Measurements from ENCODE around the gene DIP2A.
A peak's percentile ranks its signal among the peaks of the same experiment; 100 is the strongest.

Gene DIP2A

DNA sequence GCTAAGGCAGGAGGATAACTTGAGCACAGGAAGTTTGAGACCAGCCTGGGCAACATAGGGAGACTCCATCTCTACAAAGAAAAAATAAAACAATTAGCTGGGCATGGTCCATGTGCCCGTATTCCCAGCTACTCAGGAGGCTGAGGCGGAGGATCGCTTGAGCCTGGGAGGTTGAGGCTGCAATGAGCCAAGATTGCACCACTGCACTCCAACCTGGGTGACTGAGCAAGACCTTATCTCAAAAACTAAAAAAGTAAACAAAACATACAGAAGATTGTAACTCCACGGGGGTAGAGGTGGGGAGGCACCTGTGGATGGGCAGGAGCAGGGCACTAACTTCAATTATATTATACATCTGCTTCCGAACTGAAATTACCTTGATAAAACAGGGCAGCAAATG is 141.6 kb downstream of the DIP2A start:
- no peak for DNase-seq

DNA sequence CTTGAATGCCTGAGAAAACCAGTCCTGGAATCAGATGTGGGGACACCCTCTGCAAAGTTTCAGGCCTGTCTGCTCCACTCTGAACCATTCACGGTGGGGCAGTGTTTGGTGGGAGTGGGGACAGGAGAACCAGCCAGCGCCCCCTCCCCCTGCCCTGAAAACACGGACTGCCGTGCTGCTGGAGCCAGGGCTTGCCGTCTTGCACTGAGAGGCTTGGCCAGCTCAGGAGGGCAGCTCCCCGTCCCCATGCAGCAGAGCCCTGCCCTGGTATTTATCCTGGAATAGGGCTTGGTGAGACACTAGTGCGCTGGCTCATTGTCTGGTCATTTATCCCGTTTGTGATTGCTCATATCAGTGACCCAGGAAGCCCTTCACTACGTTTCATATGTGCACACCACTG is 142.3 kb downstream of the DIP2A start:
- DNase-seq, result no peak

DNA sequence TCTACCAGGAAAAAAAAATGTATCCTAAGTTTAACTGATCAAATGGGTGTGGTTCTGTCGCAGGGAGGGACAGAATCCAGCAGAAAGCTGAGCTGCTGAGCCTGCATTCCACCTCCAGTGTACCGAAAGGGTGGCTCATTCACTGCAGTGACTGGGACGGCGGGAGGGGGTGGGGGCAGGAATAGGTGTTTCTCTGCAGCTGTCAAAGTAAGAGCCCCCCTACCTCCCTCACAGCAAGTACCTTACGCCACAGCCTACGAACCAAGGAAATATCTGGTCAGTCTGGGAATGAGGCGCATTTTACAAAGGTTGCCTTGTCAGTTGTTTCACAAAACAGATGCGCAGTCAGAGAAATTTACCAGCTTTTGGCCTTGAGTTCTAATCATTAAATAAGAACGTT is 144.5 kb downstream of the DIP2A start:
- no peak for DNase-seq

DNA sequence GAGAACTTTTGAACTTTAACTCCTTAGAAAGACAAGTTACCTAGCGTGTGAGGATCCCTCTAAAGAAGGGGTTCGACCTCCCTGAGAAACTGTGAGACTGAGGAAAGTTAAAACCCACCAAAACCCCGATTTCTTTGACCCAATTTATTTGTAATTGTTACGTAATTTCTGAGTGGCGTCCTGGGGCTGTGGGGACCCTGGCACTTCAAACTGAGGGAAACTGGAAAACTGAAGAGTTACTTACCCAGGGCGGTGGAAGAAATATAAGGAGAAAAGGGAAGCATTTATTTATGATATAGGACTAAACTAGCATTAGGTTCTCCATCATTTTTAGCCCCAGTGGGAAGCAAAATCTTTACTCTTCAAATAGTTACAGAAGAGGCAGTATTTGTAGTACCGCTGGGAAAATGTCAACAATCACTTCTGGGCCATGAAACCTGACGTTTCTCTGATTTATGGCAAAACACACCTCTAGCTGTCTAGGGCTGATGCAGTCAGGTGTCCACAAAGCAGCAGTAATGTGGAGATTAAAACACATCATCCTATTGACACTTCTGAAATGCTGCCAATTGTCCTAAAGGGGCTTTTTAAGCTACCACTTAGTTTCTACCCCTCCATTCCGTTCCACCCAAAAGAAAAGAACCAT is 145.8 kb downstream of the DIP2A start:
- DNase-seq, result no peak

DNA sequence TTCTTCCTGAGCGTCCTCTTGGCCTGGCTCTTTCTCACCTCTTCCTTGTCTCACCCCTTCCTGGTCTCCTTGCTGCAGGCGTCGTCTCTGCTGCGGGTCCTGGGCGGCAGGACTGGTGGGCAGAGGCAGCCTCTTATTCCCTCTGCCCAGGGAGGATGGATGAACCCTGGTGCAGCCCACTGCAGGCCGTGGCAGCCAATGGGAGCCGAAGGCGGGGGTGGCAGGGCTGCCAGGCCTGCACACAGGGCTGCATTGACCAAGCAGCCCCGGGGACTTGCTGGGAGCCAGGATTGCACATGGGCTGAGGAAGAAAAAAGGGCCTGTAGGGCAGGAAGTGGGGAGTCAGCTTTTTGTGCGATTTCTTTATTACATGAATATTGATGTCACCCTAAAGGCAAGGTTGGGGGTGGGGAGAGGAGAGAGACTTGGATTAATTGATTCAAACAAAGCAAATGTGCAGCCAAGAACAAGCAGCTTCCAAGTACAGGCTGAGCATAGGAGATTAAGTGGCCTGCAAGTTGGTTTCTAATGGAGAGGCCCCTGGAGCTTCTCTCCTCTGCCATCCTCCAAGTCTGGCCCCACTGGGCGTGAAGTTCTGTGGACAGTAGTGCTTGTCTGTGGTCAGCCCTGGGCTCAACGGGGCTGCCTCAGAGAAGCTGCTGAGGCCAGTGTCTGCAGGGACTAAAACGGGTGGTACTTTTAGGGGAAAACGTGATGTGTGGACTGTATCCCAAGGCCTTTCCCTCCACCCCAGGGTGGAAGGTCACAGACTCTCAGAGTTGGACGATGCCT is 146.5 kb downstream of the DIP2A start, which contains the start of gene S100B:
TSS of gene S100B (minus strand) at position 108 of the 792 bp plus-strand sequence. CDS start 2,667 bp downstream, outside the sequence.
- DNase-seq, result no peak

DNA sequence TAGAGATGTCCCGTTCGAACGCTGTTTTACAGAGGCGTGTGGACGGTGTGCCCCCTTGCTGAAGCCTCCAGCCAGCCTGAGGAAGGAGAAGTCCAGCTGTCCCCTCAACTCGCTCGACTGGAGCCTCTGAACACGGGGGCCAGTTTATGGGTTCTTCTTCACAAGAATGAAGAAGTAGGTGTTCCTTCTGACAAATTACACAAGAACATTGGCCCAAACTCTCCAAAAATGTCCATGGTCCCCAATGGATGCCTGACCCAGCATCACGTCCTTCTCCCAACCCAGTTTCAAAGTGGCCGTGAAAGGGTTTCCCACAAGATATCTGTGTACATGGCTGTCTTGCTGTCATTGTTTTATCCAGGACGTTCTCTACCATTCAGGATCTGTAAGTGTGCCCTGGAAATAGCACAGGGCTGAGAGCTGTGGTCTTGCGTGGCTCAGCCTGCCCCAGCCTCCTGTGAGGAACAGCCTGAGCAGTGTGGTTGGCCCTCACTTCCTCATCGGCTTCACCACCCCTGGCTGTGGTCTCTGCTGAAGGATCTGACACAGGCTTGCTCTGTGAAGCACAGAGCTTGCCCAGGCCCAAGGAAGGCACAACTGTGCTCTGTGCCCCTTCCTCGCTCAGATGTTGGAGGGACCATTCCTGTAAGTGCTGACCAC is 147.2 kb downstream of the DIP2A start:
- no peak for DNase-seq

DNA sequence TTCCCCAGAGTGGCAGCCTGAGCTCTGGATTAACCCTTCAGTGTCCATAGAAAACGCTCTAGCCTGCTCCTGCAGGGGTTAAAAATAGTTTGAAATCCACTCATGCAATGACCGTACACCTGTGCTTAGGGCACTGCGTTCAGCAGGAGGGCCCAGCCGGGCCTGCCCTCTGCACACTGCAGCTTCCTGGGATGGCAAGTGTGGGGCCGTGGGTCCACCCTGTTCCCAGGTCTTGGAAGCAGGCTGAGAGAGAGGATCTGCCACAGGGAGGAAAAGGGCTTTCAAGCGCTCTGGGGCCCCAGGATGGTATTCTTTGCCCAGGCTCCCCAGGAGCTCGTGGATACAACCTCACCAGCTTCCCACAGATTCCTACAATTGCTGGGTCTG is 147.7 kb downstream of the DIP2A start:
- no peak for DNase-seq

DNA sequence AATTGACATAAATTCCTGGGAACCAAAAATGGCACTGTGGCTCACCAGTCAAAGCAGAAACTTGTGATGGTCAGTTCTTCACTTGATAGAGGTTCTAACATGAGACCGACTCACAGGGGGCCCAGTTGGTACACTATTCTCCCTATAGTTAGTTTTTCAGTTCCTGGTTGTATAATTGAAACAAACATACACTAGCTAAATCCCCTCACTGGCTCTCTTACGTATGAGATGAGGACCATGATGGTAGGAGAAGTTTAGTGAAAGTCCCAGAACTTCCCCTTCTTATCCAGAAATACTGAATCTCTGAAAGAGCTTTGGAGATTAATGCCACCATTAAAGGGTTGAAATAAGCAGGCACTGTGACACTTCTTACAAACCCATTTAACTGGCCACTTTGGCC is 148.9 kb downstream of the DIP2A start:
- DNase-seq, result no peak

DNA sequence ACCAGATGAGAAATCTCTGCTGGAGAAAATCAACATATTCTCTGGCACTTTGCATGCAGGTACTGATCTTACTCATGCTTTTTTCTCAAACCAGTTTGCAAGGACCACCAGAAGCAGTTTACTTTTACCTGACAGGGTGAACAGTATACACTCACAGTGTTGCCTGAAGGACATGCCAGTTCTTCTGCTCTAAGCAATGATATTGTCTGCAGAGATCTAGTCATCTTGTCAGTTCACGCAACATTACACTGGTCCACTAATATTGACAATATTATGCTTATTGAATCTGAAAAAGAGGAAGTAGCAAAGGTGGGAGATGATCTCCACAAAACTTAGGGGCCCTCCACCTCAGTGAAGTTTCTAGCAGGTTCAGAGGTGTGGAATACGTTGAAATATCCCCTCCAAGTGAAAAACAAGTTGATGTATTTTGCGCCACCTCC is 150.0 kb downstream of the DIP2A start:
- DNase-seq, result no peak

DNA sequence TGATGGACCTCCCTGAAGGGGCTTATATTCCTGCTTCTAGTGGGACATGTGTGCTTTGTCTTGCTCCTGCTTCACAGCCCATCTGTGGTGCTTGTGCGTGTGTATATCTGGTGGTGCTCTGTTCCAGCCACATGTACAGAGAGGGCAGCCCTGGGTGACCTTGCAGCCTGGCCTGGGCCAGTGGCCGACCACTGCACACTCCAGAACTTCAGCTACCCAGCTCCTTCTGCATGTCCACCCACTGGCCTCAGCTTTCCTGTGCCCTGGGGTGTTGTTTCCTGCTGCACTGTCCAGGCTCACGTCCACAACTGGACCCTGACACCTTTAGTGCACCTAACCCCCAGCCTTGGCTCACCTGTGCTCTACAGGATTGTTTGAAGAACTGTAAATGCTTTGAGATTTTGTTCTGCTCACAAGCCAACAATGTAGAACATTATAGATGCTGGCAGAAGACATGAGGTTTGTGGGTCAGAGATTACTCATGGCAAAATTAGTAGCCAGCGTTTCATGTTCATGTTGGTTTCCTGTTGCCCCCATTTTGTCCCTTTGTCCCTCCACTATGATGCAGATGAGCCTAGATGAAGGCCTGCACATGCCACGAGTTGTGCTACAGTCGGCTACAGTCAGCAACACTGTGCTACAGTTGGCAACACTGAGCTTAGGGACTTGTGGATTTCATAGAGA is 151.5 kb downstream of the DIP2A start:
- no peak for DNase-seq

DNA sequence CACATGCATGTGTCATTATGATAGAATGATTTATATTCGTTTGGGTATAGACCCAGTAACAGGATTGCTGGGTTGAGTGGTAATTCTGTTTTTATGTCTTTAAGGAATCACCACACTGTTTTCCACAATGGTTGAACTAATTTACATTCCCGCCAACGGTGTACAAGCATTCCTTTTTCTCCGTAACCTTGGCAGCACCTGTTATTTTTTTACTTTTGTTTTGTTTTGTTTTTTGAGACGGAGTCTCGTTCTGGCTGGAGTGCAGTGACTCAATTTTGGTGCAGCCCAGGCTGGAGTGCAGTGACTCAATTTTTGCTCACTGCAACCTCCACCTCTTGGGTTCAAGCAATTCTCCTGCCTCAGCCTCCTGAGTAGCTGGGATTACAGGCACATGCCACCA is 154.7 kb downstream of the DIP2A start:
- DNase-seq, result no peak

DNA sequence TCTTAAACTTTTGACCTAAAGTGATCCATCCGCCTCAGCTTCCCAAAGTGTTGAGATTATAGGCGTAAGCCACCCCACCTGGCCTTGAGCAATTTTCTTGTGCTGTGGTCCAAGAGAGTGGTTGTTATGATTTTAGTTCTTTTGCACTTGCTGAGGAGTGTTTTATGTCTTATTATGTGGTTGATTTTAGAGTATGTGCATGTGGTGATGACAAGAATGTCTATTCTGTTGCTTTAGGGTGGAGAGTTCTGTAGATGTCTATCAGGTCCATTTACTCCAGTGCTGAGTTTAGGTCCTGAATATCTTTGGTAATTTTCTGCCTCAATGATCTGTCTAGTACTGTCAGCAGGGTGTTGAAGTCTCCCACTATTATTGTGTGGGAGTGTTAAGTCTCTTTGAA is 157.4 kb downstream of the DIP2A start:
- no peak for DNase-seq

DNA sequence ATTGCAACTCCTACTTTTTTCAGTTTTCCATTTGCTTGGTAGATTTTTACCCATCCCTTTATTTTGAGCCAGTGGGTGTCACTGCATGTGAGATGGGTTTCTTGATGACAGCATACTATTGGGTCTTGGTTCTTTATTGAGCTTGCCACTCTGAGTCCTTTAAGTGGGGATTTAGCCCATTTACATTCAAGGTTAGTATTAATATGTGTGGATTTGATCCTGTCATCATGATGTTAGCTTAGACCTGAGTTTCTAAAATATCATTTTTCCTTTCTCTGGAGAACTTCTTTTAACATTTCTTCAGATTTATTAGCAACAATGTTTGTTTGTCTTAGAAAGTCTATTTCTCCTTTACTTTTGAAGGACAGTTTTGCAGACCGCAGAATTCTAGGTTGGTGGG is 158.0 kb downstream of the DIP2A start:
- no peak for DNase-seq

DNA sequence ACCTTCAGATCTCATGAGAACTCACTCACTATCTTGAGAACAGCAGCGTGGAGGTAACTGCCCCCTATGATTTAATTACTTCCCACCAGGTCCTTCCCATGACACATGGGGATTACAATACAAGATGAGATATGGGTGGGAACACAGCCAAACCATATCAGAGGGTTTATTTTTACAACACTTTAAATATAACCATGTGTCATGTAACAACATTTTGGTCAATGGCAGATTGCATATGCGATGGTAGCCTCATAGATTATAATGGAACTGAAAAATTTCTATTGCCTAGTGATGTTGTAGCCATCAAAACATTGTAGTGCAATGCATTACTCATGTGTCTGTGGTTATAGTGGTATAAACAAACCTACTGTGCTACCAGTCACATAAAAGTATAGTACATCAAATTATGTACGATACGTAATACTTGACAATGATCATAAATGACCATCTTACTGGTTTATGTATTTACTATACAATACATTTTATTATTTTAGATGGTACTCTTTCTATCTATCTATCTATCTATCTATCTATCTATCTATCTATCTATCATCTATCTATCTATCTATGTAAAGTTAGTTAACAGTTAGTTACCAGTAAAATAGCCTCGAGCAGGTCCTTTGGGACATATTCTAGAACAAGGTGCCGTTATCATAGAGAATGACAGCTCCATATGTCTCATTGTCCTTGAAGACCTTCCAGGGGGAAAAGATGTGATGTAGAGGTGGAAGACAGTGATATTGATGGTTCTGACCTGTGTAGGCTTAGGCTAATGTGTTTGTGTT is 158.8 kb downstream of the DIP2A start:
- peak; percentile 50 for DNase-seq

DNA sequence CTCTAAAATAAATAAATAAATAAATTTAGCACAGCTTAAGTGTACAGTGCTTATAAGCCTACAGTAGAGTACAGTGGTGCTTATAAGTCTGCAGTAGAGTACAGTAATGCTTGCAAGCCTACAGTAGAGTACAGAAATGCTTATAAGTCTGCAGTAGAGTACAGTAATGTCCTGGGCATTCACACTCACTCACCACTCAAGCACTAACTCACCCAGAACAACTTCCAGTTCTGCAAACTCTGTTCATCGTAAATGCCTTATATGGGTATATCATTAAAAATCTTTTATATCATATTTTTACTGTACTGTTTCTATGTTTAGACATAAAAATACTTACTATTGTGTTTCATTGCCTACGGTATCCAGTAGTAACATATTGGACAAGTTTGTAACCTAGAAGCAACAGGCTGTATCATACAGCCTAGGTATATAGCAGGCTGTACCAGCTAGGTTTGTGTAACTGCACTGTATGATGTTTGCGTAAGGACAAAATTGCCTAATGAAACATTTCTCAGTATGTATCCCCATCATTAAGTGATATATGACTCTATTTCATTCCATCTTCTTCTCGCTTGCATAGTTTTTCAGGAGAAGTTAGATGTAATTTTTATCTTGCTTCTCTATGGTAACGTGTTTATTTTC is 160.2 kb downstream of the DIP2A start:
- DNase-seq, result no peak

Data from fibroblast of skin of right quadriceps (primary cell).